Stomach (tissue), 4 donors: ENCODE data around the gene PHLDB3.

Source experiments
- POLR2A ChIP-seq, 4 donors: fragments of 450-650 bp; IDR thresholded peaks; one replicate each; pipeline ENCODE4 v1.6.1; 2016; ENCODE audit warnings: antibody characterized with exemption in 4 of 4, control low read depth in 2 of 4, mild to moderate bottlenecking in 1 of 4, moderate library complexity in 1 of 4
- TF ChIP-seq, protein P1 (sequence below), 7 experiments: fragments of 450-650 bp in 4 of 7; fragments of 200-600 bp in 3 of 7; sonication (generic) in 3 of 7; IDR thresholded peaks; one replicate each; pipeline ENCODE4 v1.5.1; 2016 to 2019; ENCODE audit warnings: antibody characterized with exemption in 7 of 7, control low read depth in 2 of 7, mild to moderate bottlenecking in 1 of 7

DNA sequence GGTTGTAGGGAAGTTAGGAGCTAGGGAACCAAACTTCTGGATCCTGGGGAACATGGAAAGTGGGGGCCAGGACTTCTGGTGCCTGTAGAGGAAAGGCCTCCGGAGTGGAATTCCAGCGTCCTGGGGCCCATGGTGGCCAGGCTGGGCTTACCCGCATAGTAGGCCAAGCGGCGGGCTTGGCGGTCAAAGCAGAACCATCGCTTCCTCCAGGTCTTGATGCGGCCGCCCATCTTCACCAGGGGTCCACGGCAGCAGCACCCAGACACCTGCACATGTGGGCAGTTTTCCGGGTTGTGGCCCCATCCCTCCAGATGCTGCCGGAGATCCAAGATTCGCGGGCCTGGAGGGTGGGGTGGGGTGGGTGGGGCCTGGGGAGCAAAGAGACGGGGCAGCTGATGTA is 25.3 kb downstream of the PHLDB3 start:
- TF ChIP-seq, protein P1, sequence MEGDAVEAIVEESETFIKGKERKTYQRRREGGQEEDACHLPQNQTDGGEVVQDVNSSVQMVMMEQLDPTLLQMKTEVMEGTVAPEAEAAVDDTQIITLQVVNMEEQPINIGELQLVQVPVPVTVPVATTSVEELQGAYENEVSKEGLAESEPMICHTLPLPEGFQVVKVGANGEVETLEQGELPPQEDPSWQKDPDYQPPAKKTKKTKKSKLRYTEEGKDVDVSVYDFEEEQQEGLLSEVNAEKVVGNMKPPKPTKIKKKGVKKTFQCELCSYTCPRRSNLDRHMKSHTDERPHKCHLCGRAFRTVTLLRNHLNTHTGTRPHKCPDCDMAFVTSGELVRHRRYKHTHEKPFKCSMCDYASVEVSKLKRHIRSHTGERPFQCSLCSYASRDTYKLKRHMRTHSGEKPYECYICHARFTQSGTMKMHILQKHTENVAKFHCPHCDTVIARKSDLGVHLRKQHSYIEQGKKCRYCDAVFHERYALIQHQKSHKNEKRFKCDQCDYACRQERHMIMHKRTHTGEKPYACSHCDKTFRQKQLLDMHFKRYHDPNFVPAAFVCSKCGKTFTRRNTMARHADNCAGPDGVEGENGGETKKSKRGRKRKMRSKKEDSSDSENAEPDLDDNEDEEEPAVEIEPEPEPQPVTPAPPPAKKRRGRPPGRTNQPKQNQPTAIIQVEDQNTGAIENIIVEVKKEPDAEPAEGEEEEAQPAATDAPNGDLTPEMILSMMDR (IDR thresholded peaks at IDR 0.05) = no peak
- TF ChIP-seq POLR2A (IDR thresholded peaks at IDR 0.05) = no peak
